Trophoblast cell (in vitro differentiated cells and primary cell): ENCODE results near the gene TP53.

Experiments used
- DNase-seq, 2 donors: peaks; one replicate each; pipeline ENCODE4 v3.0.0-alpha.2; 2016
- H2AFZ ChIP-seq: 2 replicates; pipeline ENCODE4 v1.6.1; 2013; ENCODE audit warnings: low read length, moderate library complexity, mild to moderate bottlenecking; ENCODE audit not compliant: insufficient read depth, poor library complexity
- H2AK5ac ChIP-seq: 2 replicates; pipeline ENCODE4 v1.6.1; 2013; ENCODE audit warnings: mild to moderate bottlenecking, low read length
- H2BK120ac ChIP-seq: 2 replicates; pipeline ENCODE4 v1.6.1; 2013; ENCODE audit warnings: low read length, mild to moderate bottlenecking, moderate library complexity; ENCODE audit not compliant: insufficient read depth, poor library complexity
- H2BK12ac ChIP-seq: 2 replicates; pipeline ENCODE4 v1.6.1; 2013; ENCODE audit warnings: mild to moderate bottlenecking, low read length, moderate library complexity
- H2BK5ac ChIP-seq: 2 replicates; pipeline ENCODE4 v1.6.1; 2013; ENCODE audit warnings: low read length, low read depth, moderate library complexity, mild to moderate bottlenecking; ENCODE audit not compliant: poor library complexity
- H3K14ac ChIP-seq: 2 replicates; pipeline ENCODE4 v1.6.1; 2013; ENCODE audit warnings: mild to moderate bottlenecking, low read length
- H3K18ac ChIP-seq: 2 replicates; pipeline ENCODE4 v1.6.1; 2013; ENCODE audit warnings: mild to moderate bottlenecking, low read length
- H3K23ac ChIP-seq: 2 replicates; pipeline ENCODE4 v1.6.1; 2013; ENCODE audit warnings: low read length
- H3K27ac ChIP-seq: 2 replicates; pipeline ENCODE4 v1.5.1; 2013; ENCODE audit warnings: low read depth, mild to moderate bottlenecking, inconsistent platforms, low read length, moderate library complexity
- H3K27me3 ChIP-seq: 2 replicates; pipeline ENCODE4 v1.6.1; 2013; ENCODE audit warnings: inconsistent platforms, mild to moderate bottlenecking, low read length, moderate library complexity; ENCODE audit not compliant: insufficient read depth
- H3K36me3 ChIP-seq, 2 experiments: 1 replicate in 1 of 2; 2 replicates in 1 of 2; pipeline ENCODE4 v1.6.1; 2013; ENCODE audit warnings: low read length in 2 of 2, mild to moderate bottlenecking in 2 of 2, moderate library complexity in 1 of 2; ENCODE audit not compliant: insufficient read depth in 2 of 2, control insufficient read depth in 1 of 2
- H3K4ac ChIP-seq: 2 replicates; pipeline ENCODE4 v1.6.1; 2013; ENCODE audit warnings: low read depth, mild to moderate bottlenecking, low read length, moderate library complexity
- H3K4me1 ChIP-seq, 2 experiments: 1 replicate in 1 of 2; 2 replicates in 1 of 2; pipeline ENCODE4 v1.6.1; 2013; ENCODE audit warnings: low read length in 2 of 2, mild to moderate bottlenecking in 2 of 2, moderate library complexity in 1 of 2; ENCODE audit not compliant: insufficient read depth in 2 of 2, control insufficient read depth in 1 of 2
- H3K4me2 ChIP-seq: 2 replicates; pipeline ENCODE4 v1.6.1; 2013; ENCODE audit warnings: inconsistent platforms, mild to moderate bottlenecking, low read length, moderate library complexity
- H3K4me3 ChIP-seq: 2 replicates; pipeline ENCODE4 v1.5.1; 2013; ENCODE audit warnings: mild to moderate bottlenecking, low read depth, low read length, inconsistent platforms
- H3K79me1 ChIP-seq: one replicate; pipeline ENCODE4 v1.6.1; 2013; ENCODE audit warnings: low read length
- H3K79me2 ChIP-seq: 2 replicates; pipeline ENCODE4 v1.6.1; 2013; ENCODE audit warnings: low read length, mild to moderate bottlenecking; ENCODE audit not compliant: control insufficient read depth, insufficient read depth, poor library complexity
- H3K9ac ChIP-seq: 2 replicates; pipeline ENCODE4 v1.6.1; 2013; ENCODE audit warnings: mild to moderate bottlenecking, low read length
- H3K9me3 ChIP-seq: 2 replicates; pipeline ENCODE4 v1.6.1; 2013; ENCODE audit warnings: low read depth, mild to moderate bottlenecking, control low read depth, inconsistent platforms, low read length; ENCODE audit not compliant: insufficient read depth
- H4K12ac ChIP-seq: 2 replicates; pipeline ENCODE4 v1.6.1; 2013; ENCODE audit warnings: low read depth, mild to moderate bottlenecking, low read length, moderate library complexity
- H4K8ac ChIP-seq: 2 replicates; pipeline ENCODE4 v1.6.1; 2013; ENCODE audit warnings: low read depth, mild to moderate bottlenecking, low read length, moderate library complexity
- H4K91ac ChIP-seq: one replicate; pipeline ENCODE4 v1.6.1; 2013; ENCODE audit warnings: low read depth, mild to moderate bottlenecking, low read length, moderate library complexity
- WGBS: extraction: QIAGEN DNeasy Blood & Tissue Kit; methylation state at CpG from one replicate; pipeline ENCODE4 v1.1.7; 2013; ENCODE audit warnings: missing lambda C conversion rate; ENCODE audit not compliant: insufficient read length, insufficient coverage; ENCODE audit errors: extremely low coverage; 5-methylcytosine and 5-hydroxymethylcytosine counted together

TP53 gene

GRCh38 chr17:7618608-7619007 is 68.7 kb downstream of the TP53 start:
- Histone ChIP-seq H3K4me1 (peaks cover 2 to 3% of the 10 kb centered on the region in 2 experiments), H3K79me2 (peaks cover 4% of the 10 kb centered on the region), H3K27me3 (no peaks in the 10 kb centered on the region), H3K4ac (no peak overlapping the region), H3K14ac (no peak overlapping the region), H2BK12ac (no peak overlapping the region), H2BK5ac (no peak overlapping the region), H2AFZ (no peak overlapping the region), H2BK120ac (no peak overlapping the region), H3K4me3 (no peak overlapping the region), H3K18ac (no peak overlapping the region), H4K12ac (no peak overlapping the region), H3K36me3 (no peaks in the 10 kb centered on the region), H4K8ac (no peak overlapping the region), H3K4me2 (no peak overlapping the region), H3K27ac (no peak overlapping the region), H2AK5ac (no peak overlapping the region), H3K23ac (no peak overlapping the region), H3K9me3 (no peaks in the 10 kb centered on the region), H3K9ac (no peak overlapping the region), H3K79me1 (peaks cover 7% of the 10 kb centered on the region), H4K91ac (no peak overlapping the region)
- no CpG with 5 or more reads among the region's 5 CpGs for WGBS
- no peak for DNase-seq
